ENCODE data around the gene SMPX.

DNA sequence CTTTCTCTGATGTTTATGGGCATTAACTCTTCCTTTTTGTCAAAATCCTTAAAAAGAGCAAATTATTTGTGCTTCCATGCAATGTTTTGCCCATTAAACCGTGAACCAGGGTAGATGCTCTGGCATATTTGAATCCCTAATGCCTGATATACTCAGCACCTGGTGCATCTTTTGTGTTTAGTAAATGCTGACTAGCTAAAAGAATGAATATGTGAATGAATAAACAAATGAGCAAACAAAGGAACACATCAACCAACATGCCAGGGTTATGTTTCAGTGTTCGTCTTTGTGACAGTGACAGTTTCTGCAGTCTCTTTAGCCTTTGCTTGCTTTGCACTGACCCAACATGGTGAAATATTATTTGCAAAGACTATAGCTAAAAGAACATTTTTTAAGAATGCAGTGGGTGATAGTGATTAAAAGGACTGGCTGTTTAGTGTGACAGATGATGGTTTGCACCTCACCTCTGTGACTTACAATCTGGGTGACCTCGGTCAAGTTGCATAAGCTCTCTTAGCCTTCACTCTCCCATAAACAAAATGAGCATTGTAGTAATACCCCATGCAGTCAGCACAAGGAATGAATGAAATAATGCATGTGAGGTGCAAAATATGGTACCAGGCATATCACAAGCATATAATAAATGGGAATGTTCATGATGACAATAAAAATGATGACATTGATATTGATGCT is 29.5 kb downstream of the SMPX start:
- no peak for TF ChIP-seq EZH2 (IDR thresholded peaks at IDR 0.05)
- TF ChIP-seq POLR2AphosphoS5 (IDR thresholded peaks at IDR 0.05; ENCODE audit: borderline replicate concordance, low read depth, low read length): no peak
